NCI-H2107 (cell line): ENCODE results near the gene PPP6R3.
"Not testable (repeated sequence)": the region's sequence is repeated elsewhere in the genome, so short reads cannot be mapped to it uniquely, and the experiment has no call there.

ENCODE experiments used
- DNase-seq: peaks from one replicate; lab custom pipeline; 2025; lab: John Stamatoyannopoulos, UW

PPP6R3 gene

GRCh38 chr11:68436162-68436888 is 24.2 kb upstream of the PPP6R3 start:
- DNase-seq, result no peak

GRCh38 chr11:68436985-68437926 is 23.3 kb upstream of the PPP6R3 start:
- no peak for DNase-seq

- DNase-seq, result no peak
Measured at GRCh38 chr11:68437927-68438657, 22.5 kb upstream of the PPP6R3 start.

GRCh38 chr11:68438658-68439259 is 21.8 kb upstream of the PPP6R3 start:
- DNase-seq, result no peak

- DNase-seq, result no peak
Measured at GRCh38 chr11:68439355-68440065, 21.0 kb upstream of the PPP6R3 start.

- no peak for DNase-seq
Measured at GRCh38 chr11:68440224-68440623, 20.3 kb upstream of the PPP6R3 start.

- no peak for DNase-seq
Measured at GRCh38 chr11:68441466-68442230, 18.9 kb upstream of the PPP6R3 start.

GRCh38 chr11:68442433-68442832 is 18.1 kb upstream of the PPP6R3 start:
- no peak for DNase-seq

- DNase-seq, result no peak
Measured at GRCh38 chr11:68444566-68444965, 16.0 kb upstream of the PPP6R3 start.

GRCh38 chr11:68445531-68446035 is 15.0 kb upstream of the PPP6R3 start:
- DNase-seq, result no peak

GRCh38 chr11:68446046-68446725 is 14.4 kb upstream of the PPP6R3 start:
- no peak for DNase-seq

GRCh38 chr11:68447015-68447801 is 13.3 kb upstream of the PPP6R3 start:
- no peak for DNase-seq

GRCh38 chr11:68447914-68448313 is 12.6 kb upstream of the PPP6R3 start:
- not testable (repeated sequence) for DNase-seq

GRCh38 chr11:68448604-68449011 is 11.9 kb upstream of the PPP6R3 start:
- no peak for DNase-seq

GRCh38 chr11:68449951-68450350 is 10.6 kb upstream of the PPP6R3 start:
- no peak for DNase-seq

GRCh38 chr11:68450711-68451110 is 9.8 kb upstream of the PPP6R3 start:
- no peak for DNase-seq

GRCh38 chr11:68454767-68455166 is 5.8 kb upstream of the PPP6R3 start:
- no peak for DNase-seq

GRCh38 chr11:68455485-68455884 is 5.1 kb upstream of the PPP6R3 start:
- no peak for DNase-seq
